Subcutaneous abdominal adipose tissue (tissue), 5 donors: Measurements from ENCODE around the gene LENEP.

ENCODE experiments used
- H3K27ac ChIP-seq: one replicate; pipeline ENCODE4 v1.7.0; 2013; ENCODE audit warnings: low read depth, mild to moderate bottlenecking, inconsistent platforms, low read length, moderate library complexity
- H3K27me3 ChIP-seq, 5 donors: one replicate each; pipeline ENCODE4 v1.7.0; 2013; ENCODE audit warnings: low read length in 5 of 5, inconsistent platforms in 1 of 5; ENCODE audit not compliant: control insufficient read depth in 5 of 5, insufficient read depth in 4 of 5
- H3K36me3 ChIP-seq, 5 donors: one replicate each; pipeline ENCODE4 v1.7.0; 2013; ENCODE audit warnings: low read length in 5 of 5; ENCODE audit not compliant: control insufficient read depth in 5 of 5, insufficient read depth in 5 of 5
- H3K4me1 ChIP-seq, 5 donors: one replicate each; pipeline ENCODE4 v1.7.0; 2013; ENCODE audit warnings: low read length in 5 of 5, mild to moderate bottlenecking in 3 of 5, moderate library complexity in 1 of 5; ENCODE audit not compliant: control insufficient read depth in 5 of 5, insufficient read depth in 5 of 5
- H3K4me3 ChIP-seq, 5 donors: one replicate each; pipeline ENCODE4 v1.7.0; 2013; ENCODE audit warnings: low read length in 5 of 5, low read depth in 1 of 5
- H3K9ac ChIP-seq, 5 donors: one replicate each; pipeline ENCODE4 v1.7.0; 2013; ENCODE audit warnings: low read length in 5 of 5, mild to moderate bottlenecking in 4 of 5, moderate library complexity in 3 of 5
- H3K9me3 ChIP-seq, 5 donors: one replicate each; pipeline ENCODE4 v1.7.0; 2013; ENCODE audit warnings: low read length in 5 of 5; ENCODE audit not compliant: control insufficient read depth in 5 of 5
- donor health status: healthy.
- donor health status: healthy.
- donor health status: healthy.
- donor health status: healthy.
- donor health status: healthy.

The LENEP gene

DNA sequence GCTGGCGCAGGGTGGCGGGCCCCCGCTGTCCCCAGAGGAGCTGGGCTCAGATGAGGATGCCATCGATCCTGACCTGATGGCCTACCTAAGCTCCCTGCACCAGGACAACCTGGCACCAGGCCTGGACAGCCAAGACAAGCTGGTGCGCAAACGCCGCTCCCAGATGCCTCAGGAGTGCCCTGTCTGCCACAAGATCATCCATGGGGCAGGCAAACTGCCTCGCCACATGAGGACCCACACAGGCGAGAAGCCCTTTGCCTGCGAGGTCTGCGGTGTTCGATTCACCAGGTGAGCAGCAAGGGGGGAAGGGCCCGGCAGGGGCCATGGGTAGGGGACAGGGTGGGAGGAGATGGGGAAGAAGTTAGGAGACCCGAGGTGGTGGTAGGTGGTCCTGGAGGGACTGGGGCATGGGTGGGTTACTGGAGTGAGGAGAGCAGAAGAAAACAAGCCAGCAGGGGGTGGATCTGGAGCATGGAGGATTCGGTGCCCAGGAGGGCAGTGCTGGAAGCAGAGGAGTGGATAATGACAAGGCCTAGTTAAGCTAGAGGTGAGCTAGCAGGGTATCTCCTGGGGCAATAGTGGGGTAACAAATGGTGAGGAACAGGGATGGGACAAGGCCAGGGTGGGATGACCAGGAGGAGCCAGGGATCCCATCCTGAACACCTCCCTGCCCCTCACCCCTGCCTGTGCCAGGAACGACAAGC, 22.3 kb downstream of the LENEP start:
- peaks cover 0 to 33% (median 21%) of the 10 kb centered on the region in 5 donors for H3K36me3 ChIP-seq
- no peaks in the 10 kb centered on the region for H3K9me3 ChIP-seq
- no peak overlapping the region for H3K9ac ChIP-seq
- H3K4me3 ChIP-seq: no peak overlapping the region
- H3K4me1 ChIP-seq: peaks cover 7 to 63% (median 54%) of the 10 kb centered on the region in 5 donors
- H3K27ac ChIP-seq: peak overlapping the region; percentile 96
- H3K27me3 ChIP-seq: no peaks in the 10 kb centered on the region

DNA sequence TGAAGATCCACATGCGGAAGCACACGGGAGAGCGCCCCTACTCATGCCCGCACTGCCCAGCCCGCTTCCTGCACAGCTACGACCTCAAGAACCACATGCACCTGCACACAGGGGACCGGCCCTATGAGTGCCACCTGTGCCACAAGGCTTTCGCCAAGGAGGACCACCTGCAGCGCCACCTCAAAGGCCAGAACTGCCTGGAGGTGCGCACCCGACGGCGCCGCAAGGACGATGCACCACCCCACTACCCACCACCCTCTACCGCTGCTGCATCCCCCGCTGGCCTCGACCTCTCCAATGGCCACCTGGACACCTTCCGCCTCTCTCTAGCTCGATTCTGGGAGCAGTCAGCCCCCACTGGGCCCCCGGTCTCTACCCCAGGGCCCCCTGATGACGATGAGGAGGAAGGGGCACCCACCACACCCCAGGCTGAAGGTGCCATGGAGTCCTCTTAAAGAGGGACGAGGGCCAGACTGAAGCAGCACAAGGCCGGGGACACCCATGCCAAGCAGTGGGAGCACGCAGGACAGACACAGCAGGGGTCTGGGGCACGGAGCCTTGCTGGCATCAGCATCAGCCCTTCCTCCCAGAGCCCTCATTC, 22.9 kb downstream of the LENEP start:
- Histone ChIP-seq H3K9ac (peak overlapping the region in 4 of 5 donors; percentile 65 to 77 (median 66)), H3K9me3 (no peaks in the 10 kb centered on the region), H3K36me3 (peaks cover 0 to 29% (median 21%) of the 10 kb centered on the region in 5 donors), H3K4me1 (peaks cover 7 to 56% (median 48%) of the 10 kb centered on the region in 5 donors), H3K27ac (peak overlapping the region; percentile 96), H3K4me3 (peak overlapping the region in 1 of 5 donors; percentile 62), H3K27me3 (no peaks in the 10 kb centered on the region)

DNA sequence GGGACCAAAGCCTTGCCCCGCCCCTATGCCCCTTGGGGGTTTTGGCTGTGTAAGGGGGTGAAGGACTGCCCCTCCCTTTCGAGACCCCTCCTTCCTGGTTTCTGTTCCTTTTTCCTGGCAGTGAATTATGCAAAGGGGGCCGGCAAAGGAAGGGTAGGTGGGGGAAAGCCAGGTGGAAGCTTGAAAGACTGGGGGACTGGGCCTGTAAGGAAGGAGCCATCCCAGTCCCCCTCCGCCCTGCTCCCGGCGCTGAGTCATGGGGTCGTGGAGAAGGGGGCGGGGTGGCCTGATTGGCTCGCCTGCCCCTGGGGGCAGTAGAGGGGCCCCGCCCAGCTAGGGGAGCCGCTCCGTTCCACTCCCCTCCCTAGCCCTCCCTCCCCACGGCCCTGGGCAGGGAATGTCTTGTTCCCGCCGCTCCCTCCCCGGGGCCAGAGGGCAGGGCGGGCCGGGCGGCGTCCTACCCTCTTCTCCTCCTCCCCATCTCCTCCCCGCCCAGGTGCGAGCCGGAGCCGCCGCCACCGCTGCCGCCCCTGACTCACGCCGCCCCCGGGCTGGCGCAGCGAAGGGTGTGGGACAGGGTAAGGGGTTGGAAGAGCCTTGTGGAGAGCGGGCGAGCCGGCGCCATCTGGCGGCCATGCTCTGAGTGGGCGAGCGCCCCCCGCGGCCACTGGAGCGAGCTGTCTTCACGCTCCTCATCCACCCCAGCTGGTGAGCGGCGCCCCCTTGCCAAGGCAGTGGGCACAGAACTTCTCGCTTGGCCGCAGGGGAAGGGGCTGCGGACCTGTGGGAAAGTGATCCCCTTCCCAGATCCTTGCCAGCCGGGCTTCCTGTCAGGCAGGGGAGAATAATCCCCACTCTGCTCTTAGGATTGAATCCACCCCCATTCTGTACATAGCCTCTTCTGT, 23.9 kb downstream of the LENEP start:
- peak overlapping the region in 4 of 5 donors; percentile 51 to 62 (median 56) for H3K4me3 ChIP-seq
- peaks cover 2 to 47% (median 38%) of the 10 kb centered on the region in 5 donors for H3K4me1 ChIP-seq
- peak overlapping the region in 4 of 5 donors; percentile 65 to 77 (median 66) for H3K9ac ChIP-seq
- no peaks in the 10 kb centered on the region for H3K9me3 ChIP-seq
- H3K27me3 ChIP-seq: no peaks in the 10 kb centered on the region
- H3K27ac ChIP-seq: peak overlapping the region; percentile 96
- peaks cover 0 to 29% (median 21%) of the 10 kb centered on the region in 5 donors for H3K36me3 ChIP-seq

DNA sequence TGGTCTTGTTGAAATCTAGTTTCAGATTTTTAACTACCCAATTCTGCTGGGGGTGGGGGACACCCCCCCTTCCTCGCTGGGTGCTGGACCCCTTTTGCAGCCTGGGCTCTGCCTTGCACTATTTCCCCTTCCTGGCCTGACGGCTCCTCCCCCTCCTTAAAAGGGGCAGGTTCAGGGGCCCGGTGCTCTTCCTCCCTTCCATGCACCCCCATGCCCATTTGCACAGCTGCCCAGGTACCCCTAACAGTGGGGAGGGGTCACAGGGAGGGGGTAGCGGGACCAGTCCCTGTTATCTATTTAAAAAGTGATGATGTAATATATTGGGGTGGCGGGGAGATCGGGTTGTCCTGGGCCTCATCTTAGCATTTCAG, 24.5 kb downstream of the LENEP start:
- Histone ChIP-seq H3K4me3 (peak overlapping the region in 4 of 5 donors; percentile 51 to 62 (median 56)), H3K9ac (peak overlapping the region in 4 of 5 donors; percentile 58 to 77 (median 66)), H3K9me3 (no peaks in the 10 kb centered on the region), H3K27me3 (no peaks in the 10 kb centered on the region), H3K4me1 (peaks cover 0 to 40% (median 32%) of the 10 kb centered on the region in 5 donors), H3K27ac (peak overlapping the region; percentile 96), H3K36me3 (peaks cover 0 to 29% (median 21%) of the 10 kb centered on the region in 5 donors)

DNA sequence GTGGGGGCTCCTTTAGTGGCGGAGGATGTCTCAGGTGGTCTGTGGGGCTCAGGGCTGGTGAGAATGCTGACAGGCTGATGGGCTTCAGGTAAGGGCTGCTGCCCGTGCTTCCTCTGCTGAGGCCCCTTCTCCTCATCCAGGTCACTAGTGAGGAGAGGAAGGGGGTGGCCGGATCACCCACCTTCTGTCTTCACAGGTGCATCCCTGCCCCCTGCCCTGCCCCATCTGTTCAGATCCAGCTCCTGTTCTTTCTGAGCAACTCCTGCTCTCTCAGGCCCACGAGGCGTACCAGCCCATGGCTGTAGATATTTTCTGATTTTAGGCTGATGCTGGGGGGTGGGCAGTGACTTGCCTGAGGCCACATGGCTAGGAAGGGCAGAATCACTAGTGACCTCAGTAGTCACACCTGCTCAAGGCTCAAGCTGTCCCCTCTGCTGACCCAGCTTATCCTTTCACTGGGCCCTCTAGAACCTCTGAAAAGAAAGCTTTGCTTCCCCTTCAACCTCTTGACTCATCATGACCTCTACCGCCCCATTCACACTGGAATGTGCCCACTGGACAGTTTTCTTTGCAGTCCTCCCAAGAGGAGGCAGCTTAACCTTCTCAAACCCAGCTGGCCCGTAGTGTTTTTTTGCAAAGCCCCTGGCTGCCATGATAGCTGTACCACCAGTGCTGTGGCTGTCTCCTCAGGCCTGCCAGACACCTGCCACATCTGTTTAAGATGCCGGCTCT, 25.4 kb downstream of the LENEP start:
- no peaks in the 10 kb centered on the region for H3K27me3 ChIP-seq
- no peaks in the 10 kb centered on the region for H3K9me3 ChIP-seq
- peaks cover 0 to 35% (median 27%) of the 10 kb centered on the region in 5 donors for H3K4me1 ChIP-seq
- H3K9ac ChIP-seq: peak overlapping the region in 3 of 5 donors; percentile 43 to 66 (median 58)
- H3K27ac ChIP-seq: peak overlapping the region; percentile 96
- H3K4me3 ChIP-seq: peak overlapping the region in 1 of 5 donors; percentile 9
- H3K36me3 ChIP-seq: peaks cover 0 to 29% (median 21%) of the 10 kb centered on the region in 5 donors

DNA sequence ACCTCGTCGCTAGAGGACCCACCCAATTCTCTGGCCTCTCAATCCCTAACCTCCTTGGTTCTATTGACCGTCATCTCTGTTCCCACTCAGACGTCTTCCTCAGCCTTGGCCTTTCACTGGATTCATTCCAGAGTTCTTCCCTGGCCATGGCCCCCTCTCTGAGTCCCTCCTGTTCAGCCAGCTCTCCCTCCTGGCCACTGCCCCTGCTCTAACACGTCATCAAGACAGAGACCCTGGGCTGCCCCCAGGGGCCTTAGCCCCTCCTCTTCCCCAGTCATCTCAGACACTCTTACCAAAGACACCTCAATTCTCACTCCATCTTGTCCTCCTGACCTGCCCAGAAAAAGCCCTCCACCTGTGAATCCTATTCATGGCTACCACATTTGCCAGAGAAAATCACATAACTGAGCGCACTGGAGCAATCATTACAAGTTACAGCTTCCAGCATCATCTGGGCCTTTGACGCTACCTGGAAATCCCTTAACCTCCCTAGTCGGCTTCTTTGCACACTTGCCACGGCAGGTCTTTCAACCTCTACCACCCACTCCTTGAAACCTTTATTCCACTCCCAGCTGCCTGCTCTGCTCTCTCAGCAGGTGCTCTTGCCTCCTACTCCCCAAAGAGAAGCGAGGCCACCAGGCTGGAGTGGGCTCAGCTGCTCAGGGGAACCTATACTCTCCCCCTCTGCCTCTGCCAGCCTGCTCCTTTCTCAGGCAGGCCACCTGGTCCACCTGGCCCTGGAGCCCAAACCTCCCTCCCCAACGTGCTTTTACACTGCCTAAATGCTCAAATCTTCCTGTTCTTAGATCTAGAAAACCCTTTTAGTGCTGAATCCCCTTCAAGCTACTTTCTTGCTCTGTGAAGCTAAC, 26.2 kb downstream of the LENEP start:
- Histone ChIP-seq H3K4me3 (no peak overlapping the region), H3K9me3 (no peaks in the 10 kb centered on the region), H3K4me1 (peaks cover 0 to 33% (median 27%) of the 10 kb centered on the region in 5 donors), H3K9ac (peak overlapping the region in 1 of 5 donors; percentile 58), H3K27me3 (no peaks in the 10 kb centered on the region), H3K27ac (no peak overlapping the region), H3K36me3 (peaks cover 0 to 21% (median 17%) of the 10 kb centered on the region in 5 donors)

DNA sequence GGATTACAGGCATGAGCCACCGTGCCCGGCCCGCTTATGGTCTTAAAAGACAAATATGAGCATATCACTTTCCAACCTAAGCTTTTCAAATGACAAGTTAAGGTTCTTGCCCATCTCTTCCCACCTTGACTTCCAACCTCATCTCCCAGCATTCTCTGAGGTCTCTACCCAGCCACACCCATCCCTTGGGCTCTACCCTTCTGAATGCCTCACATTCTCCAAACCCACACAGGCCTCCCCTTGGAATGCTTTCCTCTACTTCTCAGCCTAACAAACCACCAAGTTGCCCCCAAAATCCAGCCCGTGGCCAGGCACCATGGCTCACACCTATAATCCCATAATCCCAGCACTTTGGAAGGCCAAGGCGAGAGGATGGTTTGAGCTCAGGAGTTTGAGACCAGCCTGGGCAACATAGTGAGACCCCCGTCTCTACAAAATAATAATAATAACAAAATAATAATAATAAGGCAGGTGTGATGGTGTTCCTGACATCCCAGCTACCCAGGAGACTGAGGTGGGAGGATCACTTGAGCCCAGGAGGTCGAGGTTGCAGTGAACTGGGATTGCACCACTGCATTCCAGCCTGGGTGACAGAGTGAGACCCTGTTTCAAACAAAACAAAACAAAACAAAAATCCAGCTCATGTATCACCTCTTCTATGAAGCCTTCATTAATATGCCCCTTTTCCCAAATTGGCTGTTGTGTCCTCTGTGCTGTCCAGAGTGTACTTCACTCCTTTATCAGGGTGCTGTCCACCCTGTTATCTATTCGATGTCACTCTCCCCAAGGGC, 28.9 kb downstream of the LENEP start:
- Histone ChIP-seq H3K36me3 (no peaks in the 10 kb centered on the region), H3K27me3 (no peaks in the 10 kb centered on the region), H3K9ac (peak overlapping the region in 1 of 5 donors; percentile 20)

DNA sequence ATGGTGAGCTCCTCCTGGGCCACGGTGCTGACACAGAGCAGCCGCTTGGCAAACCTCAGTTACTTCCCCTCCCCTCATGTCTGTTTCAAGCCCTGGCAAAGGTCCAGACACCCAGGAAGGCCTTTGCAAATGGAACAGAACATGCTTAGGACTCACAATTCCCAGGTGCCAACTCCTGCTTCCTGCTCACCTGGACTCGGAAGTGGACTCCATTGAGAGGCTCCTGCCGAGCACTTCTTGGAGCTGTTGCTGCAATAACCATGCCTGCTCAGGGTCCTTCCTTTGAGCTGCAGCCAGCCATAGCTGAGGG, 29.5 kb downstream of the LENEP start:
- no peak overlapping the region for H3K9ac ChIP-seq
- H3K4me3 ChIP-seq: no peak overlapping the region
- H3K27me3 ChIP-seq: no peaks in the 10 kb centered on the region
- H3K9me3 ChIP-seq: no peaks in the 10 kb centered on the region
- no peaks in the 10 kb centered on the region for H3K36me3 ChIP-seq
- peaks cover 0 to 19% (median 13%) of the 10 kb centered on the region in 5 donors for H3K4me1 ChIP-seq
- no peak overlapping the region for H3K27ac ChIP-seq

More for the DNA sequence above, 28.9 kb downstream of the LENEP start:
- Histone ChIP-seq H3K4me3 (no peak overlapping the region), H3K27ac (no peak overlapping the region), H3K4me1 (peaks cover 0 to 23% (median 19%) of the 10 kb centered on the region in 5 donors), H3K9me3 (no peaks in the 10 kb centered on the region)
